ENCODE data around the gene RELN. TPM values are rescaled to one million over a fixed set of nuclear protein-coding genes. Genes with fewer than 3 reads are reported as not detected.
"Not testable (repeated sequence)": the region's sequence is repeated elsewhere in the genome, so short reads cannot be mapped to it uniquely, and the experiment has no call there.

The RELN gene
- total RNA-seq, 1 donor from 2014 or later: 14.1 TPM

GRCh38 chr7:103787041-103787440 is 202.4 kb downstream of the RELN start:
- not testable (repeated sequence) for H3K27ac ChIP-seq (ENCODE audit: low read depth, low read length); H3K27me3 ChIP-seq (ENCODE audit: control insufficient read depth in 3 of 3, insufficient read depth in 3 of 3, low read length in 3 of 3); H3K4me3 ChIP-seq (ENCODE audit: low read length in 3 of 3); H3K4me1 ChIP-seq (ENCODE audit: control insufficient read depth in 3 of 3, insufficient read depth in 3 of 3, low read length in 3 of 3); H3K36me3 ChIP-seq (ENCODE audit: control insufficient read depth in 3 of 3, insufficient read depth in 3 of 3, low read length in 3 of 3); H3K9me3 ChIP-seq (ENCODE audit: control insufficient read depth in 3 of 3, low read length in 3 of 3); H3K9ac ChIP-seq (ENCODE audit: low read depth in 1 of 3, low read length in 3 of 3)

DNA sequence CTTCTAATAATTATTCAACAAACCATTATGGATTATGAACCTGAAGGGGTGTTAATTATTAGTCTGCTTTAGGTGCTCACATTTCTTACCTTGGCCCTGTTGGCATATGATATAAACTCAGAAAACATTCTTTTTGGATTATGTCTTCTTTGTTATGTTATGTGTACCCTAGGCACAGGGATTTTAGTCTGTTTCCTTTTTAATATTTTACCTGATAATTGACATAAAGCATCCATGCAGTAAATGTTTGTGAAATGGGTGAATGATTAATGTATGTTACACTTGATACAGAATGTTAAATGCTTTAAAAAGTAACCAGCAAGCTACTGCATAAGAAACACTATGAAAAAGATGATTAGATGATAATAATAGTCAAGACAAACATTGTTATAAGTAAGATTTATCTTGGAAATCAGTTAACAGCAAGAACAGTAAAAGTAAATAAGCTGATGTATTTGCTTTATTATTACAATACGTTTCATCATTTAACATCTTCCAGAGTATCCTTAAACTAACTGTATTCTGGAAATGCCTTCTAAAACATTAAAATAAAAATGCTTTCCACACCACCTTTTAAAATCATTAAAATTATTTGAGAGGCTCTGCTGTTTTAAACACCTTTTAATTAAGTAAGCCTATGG is 204.7 kb downstream of the RELN start:
- H3K9me3 ChIP-seq (ENCODE audit: control insufficient read depth in 3 of 3, low read length in 3 of 3): no peaks in the 10 kb centered on the region
- no peak overlapping the region for H3K27ac ChIP-seq (ENCODE audit: low read depth, low read length)

GRCh38 chr7:103781409-103781808 is 208.0 kb downstream of the RELN start:
- H3K27ac ChIP-seq (ENCODE audit: low read depth, low read length): no peak overlapping the region
- H3K9ac ChIP-seq (ENCODE audit: low read depth in 1 of 3, low read length in 3 of 3): no peak overlapping the region
- no peaks in the 10 kb centered on the region for H3K4me1 ChIP-seq (ENCODE audit: control insufficient read depth in 3 of 3, insufficient read depth in 3 of 3, low read length in 3 of 3)
- H3K9me3 ChIP-seq (ENCODE audit: control insufficient read depth in 3 of 3, low read length in 3 of 3): no peaks in the 10 kb centered on the region
- H3K27me3 ChIP-seq (ENCODE audit: control insufficient read depth in 3 of 3, insufficient read depth in 3 of 3, low read length in 3 of 3): no peaks in the 10 kb centered on the region
- no peaks in the 10 kb centered on the region for H3K36me3 ChIP-seq (ENCODE audit: control insufficient read depth in 3 of 3, insufficient read depth in 3 of 3, low read length in 3 of 3)
- H3K4me3 ChIP-seq (ENCODE audit: low read length in 3 of 3): no peak overlapping the region

More for the DNA sequence above, 204.7 kb downstream of the RELN start:
- H3K4me3 ChIP-seq (ENCODE audit: low read length in 3 of 3): no peak overlapping the region
- no peak overlapping the region for H3K9ac ChIP-seq (ENCODE audit: low read depth in 1 of 3, low read length in 3 of 3)
- no peaks in the 10 kb centered on the region for H3K36me3 ChIP-seq (ENCODE audit: control insufficient read depth in 3 of 3, insufficient read depth in 3 of 3, low read length in 3 of 3)
- no peaks in the 10 kb centered on the region for H3K4me1 ChIP-seq (ENCODE audit: control insufficient read depth in 3 of 3, insufficient read depth in 3 of 3, low read length in 3 of 3)
- no peaks in the 10 kb centered on the region for H3K27me3 ChIP-seq (ENCODE audit: control insufficient read depth in 3 of 3, insufficient read depth in 3 of 3, low read length in 3 of 3)

DNA sequence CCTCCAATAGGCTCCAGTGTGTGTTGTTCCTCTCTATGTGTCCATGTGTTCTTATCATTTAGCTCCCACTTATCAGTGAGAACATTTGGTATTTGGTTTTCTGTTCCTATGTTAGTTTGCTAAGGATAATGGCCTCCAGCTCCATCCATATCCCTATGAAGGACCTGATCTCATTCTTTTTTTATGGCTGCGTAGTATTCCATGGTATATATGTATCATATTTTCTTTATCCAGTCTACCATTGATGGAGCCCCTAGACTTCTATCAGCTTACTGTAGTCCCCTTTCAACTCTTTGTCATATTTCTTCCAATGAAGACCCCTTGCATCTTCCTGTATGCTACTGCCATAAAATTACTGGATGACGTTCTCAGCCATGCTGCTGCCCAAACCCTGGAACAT is 208.9 kb downstream of the RELN start:
- not testable (repeated sequence) for H3K4me3 ChIP-seq (ENCODE audit: low read length in 3 of 3); H3K4me1 ChIP-seq (ENCODE audit: control insufficient read depth in 3 of 3, insufficient read depth in 3 of 3, low read length in 3 of 3); H3K9me3 ChIP-seq (ENCODE audit: control insufficient read depth in 3 of 3, low read length in 3 of 3); H3K27me3 ChIP-seq (ENCODE audit: control insufficient read depth in 3 of 3, insufficient read depth in 3 of 3, low read length in 3 of 3); H3K9ac ChIP-seq (ENCODE audit: low read depth in 1 of 3, low read length in 3 of 3); H3K36me3 ChIP-seq (ENCODE audit: control insufficient read depth in 3 of 3, insufficient read depth in 3 of 3, low read length in 3 of 3); H3K27ac ChIP-seq (ENCODE audit: low read depth, low read length)

DNA sequence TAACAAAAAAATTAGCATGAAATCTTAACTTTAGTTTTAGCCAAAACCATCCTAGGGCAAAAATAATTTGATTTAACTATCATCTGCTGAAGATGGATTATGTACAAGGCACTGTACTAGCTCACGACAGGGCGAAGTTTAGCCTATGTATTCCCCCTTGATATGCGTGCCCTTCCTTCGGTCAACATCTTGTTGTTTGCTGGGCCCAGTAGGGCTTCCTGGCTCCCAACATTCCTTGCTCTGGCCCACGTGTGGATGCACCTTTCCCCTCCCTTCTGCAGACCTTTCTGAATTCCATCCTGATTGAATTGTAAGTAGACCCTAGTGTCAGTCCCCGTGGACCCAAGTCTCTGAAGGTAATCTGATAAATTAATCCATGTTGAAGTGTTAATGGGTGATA is 212.0 kb downstream of the RELN start:
- Histone ChIP-seq H3K4me1 (ENCODE audit: control insufficient read depth in 3 of 3, insufficient read depth in 3 of 3, low read length in 3 of 3) (no peaks in the 10 kb centered on the region), H3K36me3 (ENCODE audit: control insufficient read depth in 3 of 3, insufficient read depth in 3 of 3, low read length in 3 of 3) (no peaks in the 10 kb centered on the region), H3K9ac (ENCODE audit: low read depth in 1 of 3, low read length in 3 of 3) (no peak overlapping the region), H3K4me3 (ENCODE audit: low read length in 3 of 3) (no peak overlapping the region), H3K9me3 (ENCODE audit: control insufficient read depth in 3 of 3, low read length in 3 of 3) (no peaks in the 10 kb centered on the region), H3K27me3 (ENCODE audit: control insufficient read depth in 3 of 3, insufficient read depth in 3 of 3, low read length in 3 of 3) (no peaks in the 10 kb centered on the region), H3K27ac (ENCODE audit: low read depth, low read length) (no peak overlapping the region)

DNA sequence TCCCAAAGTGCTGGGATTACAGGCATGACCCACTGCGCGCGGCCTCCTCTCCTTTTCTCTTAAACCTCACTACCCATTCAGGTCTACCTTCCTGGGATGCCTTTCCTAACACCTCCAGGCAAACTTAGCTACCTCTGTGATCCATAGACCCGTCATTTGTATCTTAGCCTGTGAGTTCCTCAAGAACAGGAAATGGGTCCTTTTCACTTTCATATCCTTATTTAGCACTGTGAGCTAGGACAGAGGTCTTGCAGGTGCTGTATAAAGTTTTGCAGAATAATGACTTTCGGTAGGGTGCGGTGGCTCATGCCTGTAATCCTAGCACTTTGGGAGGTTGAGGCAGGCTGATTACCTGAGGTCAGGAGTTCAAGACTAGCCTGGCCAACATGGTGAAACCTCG is 215.7 kb downstream of the RELN start:
- no peaks in the 10 kb centered on the region for H3K27me3 ChIP-seq (ENCODE audit: control insufficient read depth in 3 of 3, insufficient read depth in 3 of 3, low read length in 3 of 3)
- no peak overlapping the region for H3K27ac ChIP-seq (ENCODE audit: low read depth, low read length)
- H3K9me3 ChIP-seq (ENCODE audit: control insufficient read depth in 3 of 3, low read length in 3 of 3): no peaks in the 10 kb centered on the region
- H3K9ac ChIP-seq (ENCODE audit: low read depth in 1 of 3, low read length in 3 of 3): no peak overlapping the region
- H3K36me3 ChIP-seq (ENCODE audit: control insufficient read depth in 3 of 3, insufficient read depth in 3 of 3, low read length in 3 of 3): no peaks in the 10 kb centered on the region
- no peaks in the 10 kb centered on the region for H3K4me1 ChIP-seq (ENCODE audit: control insufficient read depth in 3 of 3, insufficient read depth in 3 of 3, low read length in 3 of 3)
- no peak overlapping the region for H3K4me3 ChIP-seq (ENCODE audit: low read length in 3 of 3)

GRCh38 chr7:103772171-103772773 is 217.2 kb downstream of the RELN start:
- no peak overlapping the region for H3K27ac ChIP-seq (ENCODE audit: low read depth, low read length)
- no peaks in the 10 kb centered on the region for H3K9me3 ChIP-seq (ENCODE audit: control insufficient read depth in 3 of 3, low read length in 3 of 3)
- H3K27me3 ChIP-seq (ENCODE audit: control insufficient read depth in 3 of 3, insufficient read depth in 3 of 3, low read length in 3 of 3): no peaks in the 10 kb centered on the region
- no peaks in the 10 kb centered on the region for H3K4me1 ChIP-seq (ENCODE audit: control insufficient read depth in 3 of 3, insufficient read depth in 3 of 3, low read length in 3 of 3)
- no peak overlapping the region for H3K9ac ChIP-seq (ENCODE audit: low read depth in 1 of 3, low read length in 3 of 3)
- no peaks in the 10 kb centered on the region for H3K36me3 ChIP-seq (ENCODE audit: control insufficient read depth in 3 of 3, insufficient read depth in 3 of 3, low read length in 3 of 3)
- H3K4me3 ChIP-seq (ENCODE audit: low read length in 3 of 3): no peak overlapping the region

DNA sequence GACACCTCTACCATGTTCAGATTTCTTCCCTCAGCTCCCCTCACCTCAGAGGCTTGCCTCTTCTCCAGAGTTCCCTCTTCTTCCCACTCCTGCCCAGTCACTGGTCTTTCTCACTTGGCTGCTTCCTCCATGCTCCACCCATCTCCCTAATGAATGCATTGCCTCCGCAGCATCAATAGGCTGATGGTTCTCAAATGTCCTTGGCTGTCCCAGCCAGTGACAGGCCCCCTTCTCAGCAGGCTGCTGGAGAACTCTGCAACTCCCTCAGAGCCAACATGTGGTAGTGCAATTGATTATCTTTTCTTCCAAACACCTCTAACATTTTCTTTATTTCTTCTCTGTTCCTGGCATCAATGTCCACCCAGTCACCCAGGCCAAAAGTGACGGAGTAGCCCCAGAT is 218.2 kb downstream of the RELN start:
- Histone ChIP-seq H3K9ac (ENCODE audit: low read depth in 1 of 3, low read length in 3 of 3) (no peak overlapping the region), H3K36me3 (ENCODE audit: control insufficient read depth in 3 of 3, insufficient read depth in 3 of 3, low read length in 3 of 3) (no peaks in the 10 kb centered on the region), H3K4me1 (ENCODE audit: control insufficient read depth in 3 of 3, insufficient read depth in 3 of 3, low read length in 3 of 3) (no peaks in the 10 kb centered on the region), H3K9me3 (ENCODE audit: control insufficient read depth in 3 of 3, low read length in 3 of 3) (no peaks in the 10 kb centered on the region), H3K27me3 (ENCODE audit: control insufficient read depth in 3 of 3, insufficient read depth in 3 of 3, low read length in 3 of 3) (no peaks in the 10 kb centered on the region), H3K4me3 (ENCODE audit: low read length in 3 of 3) (no peak overlapping the region), H3K27ac (ENCODE audit: low read depth, low read length) (no peak overlapping the region)

- Histone ChIP-seq H3K9ac (ENCODE audit: low read depth in 1 of 3, low read length in 3 of 3) (no peak overlapping the region), H3K4me3 (ENCODE audit: low read length in 3 of 3) (no peak overlapping the region), H3K9me3 (ENCODE audit: control insufficient read depth in 3 of 3, low read length in 3 of 3) (no peaks in the 10 kb centered on the region), H3K4me1 (ENCODE audit: control insufficient read depth in 3 of 3, insufficient read depth in 3 of 3, low read length in 3 of 3) (no peaks in the 10 kb centered on the region), H3K27me3 (ENCODE audit: control insufficient read depth in 3 of 3, insufficient read depth in 3 of 3, low read length in 3 of 3) (no peaks in the 10 kb centered on the region), H3K36me3 (ENCODE audit: control insufficient read depth in 3 of 3, insufficient read depth in 3 of 3, low read length in 3 of 3) (no peaks in the 10 kb centered on the region), H3K27ac (ENCODE audit: low read depth, low read length) (no peak overlapping the region)
These were observed 222.8 kb downstream of the RELN start for GRCh38 chr7:103766660-103767059.

GRCh38 chr7:103765901-103766300 is 223.6 kb downstream of the RELN start:
- no peaks in the 10 kb centered on the region for H3K9me3 ChIP-seq (ENCODE audit: control insufficient read depth in 3 of 3, low read length in 3 of 3)
- H3K9ac ChIP-seq (ENCODE audit: low read depth in 1 of 3, low read length in 3 of 3): no peak overlapping the region
- H3K27ac ChIP-seq (ENCODE audit: low read depth, low read length): no peak overlapping the region
- H3K4me3 ChIP-seq (ENCODE audit: low read length in 3 of 3): no peak overlapping the region
- H3K36me3 ChIP-seq (ENCODE audit: control insufficient read depth in 3 of 3, insufficient read depth in 3 of 3, low read length in 3 of 3): no peaks in the 10 kb centered on the region
- H3K4me1 ChIP-seq (ENCODE audit: control insufficient read depth in 3 of 3, insufficient read depth in 3 of 3, low read length in 3 of 3): no peaks in the 10 kb centered on the region
- H3K27me3 ChIP-seq (ENCODE audit: control insufficient read depth in 3 of 3, insufficient read depth in 3 of 3, low read length in 3 of 3): no peaks in the 10 kb centered on the region

Data from skeletal muscle tissue (tissue), 4 donors.